Chondrocyte (in vitro differentiated cells): Measurements from ENCODE around the gene SNX30. TPM values are rescaled to one million over a fixed set of nuclear protein-coding genes. Genes with fewer than 3 reads are reported as not detected.
A peak's percentile ranks its signal among the peaks of the same experiment; 100 is the strongest.

Source experiments
- DNase-seq: peaks from one replicate; pipeline ENCODE4 v3.0.0; 2021; ENCODE audit warnings: mixed read lengths, low spot score
- H3K27ac Mint-ChIP-seq: one replicate; pipeline ENCODE4 v1.8.0; 2021; ENCODE audit warnings: mild to moderate bottlenecking, moderate library complexity, mixed read lengths; ENCODE audit not compliant: unreplicated experiment
- H3K27me3 Mint-ChIP-seq: 2 replicates; pipeline ENCODE4 v1.8.0; 2021; ENCODE audit warnings: low read depth, mixed read lengths
- H3K36me3 Mint-ChIP-seq: 2 replicates; pipeline ENCODE4 v1.8.0; 2021; ENCODE audit warnings: low read depth, mixed read lengths
- H3K4me1 Mint-ChIP-seq: 2 replicates; pipeline ENCODE4 v1.8.0; 2021; ENCODE audit warnings: low read depth, mild to moderate bottlenecking, mixed read lengths
- H3K4me3 Mint-ChIP-seq: one replicate; pipeline ENCODE4 v1.8.0; 2021; ENCODE audit warnings: mild to moderate bottlenecking, moderate library complexity, mixed read lengths; ENCODE audit not compliant: unreplicated experiment
- H3K9me3 Mint-ChIP-seq: 2 replicates; pipeline ENCODE4 v1.8.0; 2021; ENCODE audit warnings: low read depth, mixed read lengths
- CTCF ChIP-seq: fragments of 200-600 bp; sonication (generic); IDR thresholded peaks from 2 replicates; pipeline ENCODE4 v1.5.0; 2021; ENCODE audit warnings: antibody characterized with exemption, mild to moderate bottlenecking, moderate library complexity
- total RNA-seq: library from RNA; stranded (reverse); gene quantifications from 3 replicates; pipeline ENCODE4 v1.2.1, GENCODE V29; 2021

Gene SNX30
- total RNA-seq, 1 donor from 2014 or later: 19.9 TPM

DNA sequence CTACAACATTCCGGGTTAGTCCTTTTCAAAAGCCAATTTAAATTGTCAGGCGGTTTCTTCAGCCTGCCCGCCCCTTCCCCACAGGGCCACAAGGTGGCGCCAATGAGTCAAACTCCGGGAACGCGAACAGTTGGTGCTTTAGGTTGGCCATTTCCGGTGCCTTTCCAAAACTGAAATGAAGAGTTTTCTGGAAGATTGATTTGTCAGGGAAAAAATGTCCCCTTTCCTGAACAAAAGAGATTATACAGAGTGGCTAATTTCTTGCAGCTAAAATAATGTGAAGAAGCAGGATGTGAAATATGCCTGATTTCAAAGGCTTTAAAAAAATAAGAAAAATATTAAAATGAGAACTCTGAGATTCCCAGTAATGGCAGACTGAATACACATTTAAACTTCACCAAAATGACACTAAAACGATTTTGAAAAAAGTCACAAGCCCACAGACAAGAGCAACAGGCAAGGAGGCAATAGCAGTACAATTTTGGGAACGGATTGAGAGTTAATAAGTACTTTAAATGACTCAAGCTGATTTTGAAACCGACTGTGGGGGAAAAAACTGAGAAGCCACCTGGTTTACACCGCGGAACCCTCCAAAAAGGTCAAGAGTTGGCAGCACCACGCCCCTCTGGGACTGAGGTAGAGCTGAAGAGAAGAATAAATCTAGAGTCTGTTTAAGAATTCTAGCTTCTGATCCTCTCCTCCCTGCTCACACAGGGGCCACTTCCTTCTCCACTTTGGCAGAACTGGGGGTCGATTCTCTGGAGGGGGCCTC, 94.4 kb downstream of the SNX30 start:
- peaks cover 5% of the 10 kb centered on the region for H3K36me3 Mint-ChIP-seq
- peaks cover 17% of the 10 kb centered on the region for H3K4me1 Mint-ChIP-seq
- H3K9me3 Mint-ChIP-seq: no peaks in the 10 kb centered on the region
- no peak overlapping the region for H3K4me3 Mint-ChIP-seq
- no peak for DNase-seq
- H3K27me3 Mint-ChIP-seq: no peaks in the 10 kb centered on the region
- TF ChIP-seq CTCF: peak; percentile 99
- H3K27ac Mint-ChIP-seq: no peak overlapping the region

DNA sequence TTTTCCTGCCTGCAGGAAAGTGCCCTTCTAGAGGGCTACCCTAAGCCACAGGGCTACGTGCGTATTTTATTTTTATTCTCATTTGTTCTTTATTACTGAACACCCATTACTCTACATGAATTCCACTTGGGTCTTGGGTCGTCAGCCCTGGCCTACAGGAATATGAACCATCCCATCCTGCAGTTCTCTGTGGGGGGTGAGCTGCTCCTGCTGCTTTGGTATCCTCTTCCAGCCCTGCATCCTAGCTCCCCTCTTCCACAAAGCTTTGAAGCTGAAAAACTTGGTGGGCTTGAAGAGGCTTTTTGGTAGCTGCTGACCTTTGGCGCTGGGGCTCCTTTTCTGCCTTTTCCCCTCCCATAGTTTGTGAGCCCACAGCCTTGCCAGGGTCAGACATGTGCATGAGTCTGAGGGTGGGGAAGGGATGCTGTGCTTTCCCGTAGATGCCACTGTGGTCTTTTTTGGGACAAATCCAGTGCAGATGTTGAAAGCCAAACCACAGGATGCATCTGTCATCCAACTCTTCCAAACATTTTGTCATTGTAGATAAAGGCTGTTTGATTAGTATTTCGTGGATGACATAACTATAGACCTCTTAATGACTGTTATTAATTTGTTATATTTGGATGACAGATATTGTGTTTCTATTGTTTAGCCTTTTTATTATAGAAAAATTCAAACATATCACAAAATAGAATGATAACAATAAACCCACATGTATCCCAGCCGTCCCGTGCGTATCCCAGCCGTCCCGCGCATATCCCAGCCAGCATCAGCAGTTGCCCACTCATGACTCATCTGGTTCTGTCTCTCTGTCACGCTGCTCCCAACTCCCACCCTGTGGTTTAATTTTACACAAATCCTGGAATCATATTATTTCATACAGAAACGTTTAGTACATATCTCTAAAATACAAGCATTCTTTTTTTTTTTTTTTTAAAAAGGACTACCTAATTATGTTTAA, 96.2 kb downstream of the SNX30 start:
- Mint-ChIP-seq H3K4me1 (peaks cover 17% of the 10 kb centered on the region), H3K36me3 (peaks cover 7% of the 10 kb centered on the region), H3K9me3 (no peaks in the 10 kb centered on the region), H3K27me3 (no peaks in the 10 kb centered on the region), H3K4me3 (no peak overlapping the region), H3K27ac (no peak overlapping the region)
- no peak for TF ChIP-seq CTCF
- DNase-seq: no peak

DNA sequence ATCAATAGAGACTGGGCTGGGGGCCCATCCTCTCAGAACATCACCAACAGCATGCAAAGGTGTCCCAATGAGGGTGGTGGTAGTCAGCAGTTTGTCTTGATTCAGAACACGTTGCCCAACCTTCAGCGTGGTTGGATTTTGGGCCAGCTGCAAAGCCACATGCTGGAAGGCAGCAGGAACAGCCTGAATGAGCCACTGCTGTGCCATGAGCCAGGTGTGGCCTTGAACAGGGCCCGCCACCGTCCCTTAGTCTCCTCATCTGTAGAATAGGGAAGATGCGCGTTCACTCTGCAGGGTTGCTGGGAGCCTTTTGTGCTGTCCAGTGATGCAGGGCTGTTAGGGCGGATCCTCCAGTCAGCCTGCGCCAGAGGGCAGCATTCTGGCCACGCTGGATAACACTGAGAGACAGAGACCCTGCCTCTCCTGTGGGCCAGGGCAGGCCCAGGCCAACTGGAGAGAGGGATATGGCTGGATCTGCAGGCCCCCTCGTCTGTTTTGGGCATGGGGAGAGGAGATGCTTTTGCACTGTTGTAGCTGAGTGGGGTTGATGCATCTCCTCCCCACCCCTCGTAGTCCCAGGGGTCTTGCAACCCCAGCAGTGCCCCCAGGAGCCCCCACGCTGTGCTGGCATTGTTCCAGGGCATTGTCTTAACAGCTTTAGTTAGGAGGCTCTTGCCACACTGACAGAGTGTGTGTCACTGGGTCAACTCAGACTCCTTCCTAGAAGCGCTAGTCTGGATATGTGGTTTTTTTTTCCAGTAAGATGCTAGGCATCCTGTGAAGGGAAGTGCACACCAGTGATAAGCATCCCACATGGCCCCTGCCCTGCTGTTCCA, 98.0 kb downstream of the SNX30 start:
- H3K9me3 Mint-ChIP-seq: no peaks in the 10 kb centered on the region
- H3K4me3 Mint-ChIP-seq: no peak overlapping the region
- DNase-seq: no peak

GRCh38 chr9:112849363-112849922, 98.9 kb downstream of the SNX30 start:
- Mint-ChIP-seq H3K4me3 (no peak overlapping the region), H3K9me3 (no peaks in the 10 kb centered on the region), H3K27me3 (no peaks in the 10 kb centered on the region), H3K27ac (no peak overlapping the region), H3K36me3 (peaks cover 12% of the 10 kb centered on the region), H3K4me1 (peaks cover 14% of the 10 kb centered on the region)
- DNase-seq: no peak
- no peak for TF ChIP-seq CTCF

More for the DNA sequence above, 98.0 kb downstream of the SNX30 start:
- peaks cover 17% of the 10 kb centered on the region for H3K4me1 Mint-ChIP-seq
- no peak overlapping the region for H3K27ac Mint-ChIP-seq
- H3K27me3 Mint-ChIP-seq: no peaks in the 10 kb centered on the region
- H3K36me3 Mint-ChIP-seq: peaks cover 12% of the 10 kb centered on the region
- no peak for TF ChIP-seq CTCF
